ENCODE measurements around the gene HDAC9.

HDAC9 gene

DNA sequence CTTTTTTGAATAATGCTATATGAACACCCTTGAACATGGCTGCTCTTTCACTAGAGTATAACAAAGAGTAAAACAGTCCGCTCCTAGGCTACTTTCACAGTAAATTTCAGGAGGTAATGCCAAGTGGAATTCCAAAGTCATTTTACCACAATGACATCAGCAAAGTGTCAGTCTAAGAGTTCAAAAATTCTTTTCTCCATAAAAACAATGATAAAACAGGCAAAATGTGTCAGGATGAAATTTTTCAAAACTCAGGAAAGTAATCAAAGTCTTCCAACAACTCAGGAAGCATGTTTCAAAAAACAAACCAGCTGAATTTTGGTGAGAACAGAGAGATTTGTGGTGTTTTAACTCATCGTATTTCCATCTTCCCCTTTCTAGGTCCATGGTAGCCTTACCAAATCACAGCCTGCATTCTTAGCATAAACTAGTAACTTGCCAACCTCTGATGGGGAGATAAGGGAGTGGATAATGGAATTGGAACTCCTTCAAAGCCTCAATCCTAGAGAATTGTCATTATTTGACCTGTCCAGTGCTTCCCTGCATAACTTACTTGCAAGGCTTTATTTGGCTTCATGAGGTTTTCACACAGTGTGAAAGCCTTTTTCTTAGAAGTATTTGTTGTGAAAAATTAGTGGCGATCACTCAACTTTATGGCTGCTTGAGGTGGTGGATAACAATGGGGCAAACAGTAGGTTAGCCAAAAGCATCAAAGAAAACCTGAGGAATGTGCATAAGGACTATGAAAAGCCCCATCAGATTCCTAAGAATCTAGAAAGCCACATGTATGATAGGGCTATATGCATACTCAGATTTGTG lies 302.7 kb downstream of the HDAC9 start:
- no peak for DNase-seq

DNA sequence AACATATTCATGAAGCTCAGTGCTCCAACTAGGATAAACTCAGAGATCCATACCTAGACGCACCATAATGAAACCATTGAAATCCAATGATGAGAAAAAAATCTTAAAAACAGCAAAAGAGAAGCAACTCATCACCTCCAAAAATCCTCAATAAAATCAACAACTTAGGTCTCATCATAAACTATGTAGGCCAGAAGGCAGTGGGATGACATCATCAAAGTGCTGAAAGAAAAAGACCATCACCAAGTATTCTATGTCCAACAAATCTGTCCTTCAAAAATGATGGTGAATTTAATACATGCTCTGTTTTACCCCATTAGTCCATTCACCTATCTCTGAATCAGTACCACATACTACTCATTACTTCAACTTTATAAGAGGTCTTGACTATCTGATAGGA lies 304.4 kb downstream of the HDAC9 start:
- DNase-seq, result no peak

DNA sequence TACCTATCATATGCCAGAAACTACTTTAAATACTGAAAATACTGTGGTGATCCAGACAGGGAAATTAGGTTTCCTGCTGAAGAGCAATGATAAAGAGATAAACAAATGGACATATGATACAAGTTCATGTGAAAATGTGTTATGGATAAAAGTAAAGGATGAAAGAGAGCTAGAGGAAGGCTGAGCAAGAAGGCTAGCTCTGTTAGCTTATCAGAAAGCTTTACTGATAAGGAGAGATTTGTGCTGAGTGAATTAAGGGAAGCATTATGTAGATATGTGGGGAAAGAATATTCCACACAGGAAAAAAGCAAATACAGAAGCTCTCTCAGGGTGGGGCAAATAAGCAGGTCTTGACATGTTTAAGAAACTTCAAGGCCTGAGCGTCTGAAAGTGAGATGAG lies 308.4 kb downstream of the HDAC9 start:
- DNase-seq, result no peak

DNA sequence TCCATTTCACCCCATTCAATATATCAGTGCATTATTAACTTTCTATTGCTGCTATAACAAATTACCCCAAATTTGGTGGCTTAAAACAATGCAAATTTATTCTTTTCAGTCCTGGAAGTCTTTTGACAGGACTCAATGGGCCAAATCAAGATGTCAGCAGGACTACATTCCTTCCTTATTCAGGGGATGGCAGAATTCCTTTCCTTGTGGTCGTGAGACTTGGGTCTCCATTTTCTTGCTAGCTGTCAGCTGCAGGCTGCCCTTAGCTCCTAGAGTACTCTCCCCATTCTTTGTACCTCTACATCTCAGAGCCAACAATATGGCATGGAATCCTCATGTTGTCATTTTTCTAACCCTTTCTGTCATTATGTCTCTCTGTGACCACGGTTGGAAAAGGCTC lies 310.6 kb downstream of the HDAC9 start:
- DNase-seq, result no peak

DNA sequence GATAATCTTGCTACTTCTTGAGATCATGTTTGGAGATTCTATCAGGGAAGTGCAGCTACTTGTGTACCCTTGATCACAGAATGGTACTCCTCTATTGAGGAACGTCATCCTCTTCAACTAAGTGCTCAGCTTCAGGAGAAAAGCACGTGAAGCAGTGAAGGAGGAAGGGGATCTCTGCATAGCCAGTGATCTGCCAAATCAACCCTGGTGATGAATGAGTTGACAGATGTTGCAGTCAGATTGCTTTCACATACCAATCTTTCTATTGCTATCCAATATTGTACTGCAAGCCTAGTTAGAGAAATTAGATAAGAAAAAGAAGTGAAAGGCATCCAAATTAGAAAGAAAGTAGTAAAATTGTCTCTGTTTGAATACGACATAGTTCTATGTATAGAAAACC lies 312.5 kb downstream of the HDAC9 start:
- no peak for DNase-seq

DNA sequence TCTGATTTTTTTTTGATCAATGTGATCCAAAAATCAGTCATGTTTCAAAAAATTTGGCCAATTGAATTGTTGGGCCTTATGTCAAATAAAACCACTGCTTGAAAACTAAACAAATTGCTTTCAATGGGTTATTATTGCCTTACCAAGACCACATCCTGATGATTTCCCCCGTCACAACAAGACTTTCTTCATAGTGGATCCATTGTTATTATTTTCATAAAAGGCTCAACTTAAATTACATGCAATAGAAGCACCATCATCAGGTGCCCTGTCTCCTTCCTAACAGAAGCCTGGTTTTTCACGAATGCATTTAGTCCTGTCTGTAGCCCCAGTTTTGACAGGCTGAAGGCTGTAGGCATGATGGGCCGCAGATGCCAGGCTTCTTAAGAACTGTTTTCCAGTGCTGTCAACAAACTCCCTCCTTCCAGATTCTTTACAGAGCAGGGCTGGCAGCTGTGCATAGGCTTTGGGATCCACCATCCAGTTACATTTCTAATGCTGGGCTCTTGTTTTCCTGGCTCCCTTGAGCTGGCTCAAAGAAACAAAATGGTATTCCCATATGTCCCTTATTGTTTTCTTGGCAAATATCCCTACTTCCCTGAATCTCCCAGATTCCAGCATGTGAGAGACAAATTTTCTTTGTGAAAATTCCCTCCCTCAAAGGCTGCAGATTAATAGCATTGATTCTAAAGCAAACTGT lies 319.9 kb downstream of the HDAC9 start:
- DNase-seq, result no peak

DNA sequence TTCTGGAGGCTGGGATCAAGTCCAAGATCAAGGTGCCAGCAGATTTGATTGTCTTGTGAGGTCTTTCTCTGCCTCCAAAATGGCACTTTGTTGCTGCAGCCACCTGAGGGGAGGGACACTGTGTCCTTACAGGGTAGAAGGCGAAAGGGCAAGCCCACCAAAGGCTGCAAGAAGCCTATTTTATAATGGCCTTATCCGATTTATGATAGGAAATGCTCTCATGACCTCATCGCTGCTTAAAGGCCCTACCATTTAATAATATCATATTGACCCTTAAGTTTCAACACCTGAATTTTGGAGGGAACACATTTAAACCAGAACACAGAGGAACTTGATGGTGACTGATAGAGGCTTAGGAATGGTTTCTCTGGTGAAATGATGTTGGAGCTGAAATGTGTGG lies 325.4 kb downstream of the HDAC9 start:
- no peak for DNase-seq

DNA sequence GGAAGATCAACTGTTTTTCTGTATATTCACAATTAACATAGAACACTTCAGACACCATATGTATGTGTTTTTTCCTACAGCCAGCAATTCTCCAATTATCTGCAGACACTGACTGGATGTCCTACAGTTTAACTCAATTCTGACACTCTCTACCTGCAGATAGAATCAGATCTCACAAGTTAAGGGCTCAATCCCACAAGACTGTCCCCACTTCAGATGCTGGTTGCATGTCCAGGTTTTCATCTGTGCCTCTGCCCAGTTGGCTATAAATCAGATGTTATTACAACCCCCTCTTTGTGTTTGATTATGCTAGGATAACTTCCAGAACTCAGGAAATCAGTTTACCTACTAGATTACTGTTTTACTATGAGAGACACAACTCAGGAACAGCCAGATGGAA lies 326.0 kb downstream of the HDAC9 start:
- no peak for DNase-seq

DNA sequence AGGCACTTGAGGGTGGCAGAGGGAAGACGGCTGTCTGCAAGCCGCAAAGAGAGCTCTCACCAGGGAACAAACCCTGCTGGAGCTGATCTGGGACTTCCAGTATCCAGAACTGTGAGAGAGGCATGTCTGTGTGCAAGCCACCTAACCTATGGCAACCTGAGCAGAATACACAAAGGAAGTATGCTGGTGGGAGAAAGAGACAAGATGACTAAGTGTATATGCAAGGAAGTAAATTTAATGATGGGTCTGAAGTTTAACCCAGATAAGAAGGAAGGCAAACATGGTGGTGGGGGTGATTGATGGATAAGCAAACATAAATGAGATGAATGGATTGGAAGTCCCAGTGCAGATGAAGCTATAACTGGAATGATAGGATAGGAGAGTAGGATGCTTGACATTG lies 328.6 kb downstream of the HDAC9 start:
- DNase-seq, result no peak

DNA sequence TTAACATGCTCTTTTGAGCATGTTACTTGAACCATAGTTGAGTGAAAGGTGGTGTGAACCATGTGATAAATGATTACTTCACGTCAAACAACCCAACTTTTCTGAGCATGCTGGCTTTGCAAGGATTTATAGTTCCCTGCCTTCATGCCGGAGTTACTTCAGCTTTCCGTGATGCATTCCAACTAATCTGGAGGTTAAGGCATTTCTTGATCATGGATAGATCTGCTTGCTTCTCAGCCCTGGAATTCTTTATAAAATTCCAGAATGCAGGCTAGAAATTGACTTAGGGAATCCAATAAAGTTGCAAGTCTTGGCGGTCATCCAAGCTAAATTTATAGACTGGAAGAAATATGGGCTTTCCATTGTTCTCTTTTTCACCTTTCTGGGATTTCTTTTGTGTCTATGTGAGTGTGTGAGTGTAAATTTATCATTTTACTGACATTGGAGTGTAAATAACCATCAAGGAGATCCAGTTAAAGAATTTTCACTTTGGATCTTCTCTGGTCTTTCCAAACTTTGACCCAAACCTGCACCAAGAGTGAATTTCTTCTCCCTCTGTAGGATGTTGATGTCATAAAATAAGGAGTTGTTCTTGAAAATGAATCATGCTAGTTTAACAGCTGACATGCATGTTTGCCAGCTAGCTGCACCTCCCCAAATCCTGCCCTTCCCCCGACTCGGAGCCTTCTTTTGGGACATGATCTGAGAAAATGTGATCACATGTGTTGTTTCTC lies 332.9 kb downstream of the HDAC9 start:
- DNase-seq, result no peak

DNA sequence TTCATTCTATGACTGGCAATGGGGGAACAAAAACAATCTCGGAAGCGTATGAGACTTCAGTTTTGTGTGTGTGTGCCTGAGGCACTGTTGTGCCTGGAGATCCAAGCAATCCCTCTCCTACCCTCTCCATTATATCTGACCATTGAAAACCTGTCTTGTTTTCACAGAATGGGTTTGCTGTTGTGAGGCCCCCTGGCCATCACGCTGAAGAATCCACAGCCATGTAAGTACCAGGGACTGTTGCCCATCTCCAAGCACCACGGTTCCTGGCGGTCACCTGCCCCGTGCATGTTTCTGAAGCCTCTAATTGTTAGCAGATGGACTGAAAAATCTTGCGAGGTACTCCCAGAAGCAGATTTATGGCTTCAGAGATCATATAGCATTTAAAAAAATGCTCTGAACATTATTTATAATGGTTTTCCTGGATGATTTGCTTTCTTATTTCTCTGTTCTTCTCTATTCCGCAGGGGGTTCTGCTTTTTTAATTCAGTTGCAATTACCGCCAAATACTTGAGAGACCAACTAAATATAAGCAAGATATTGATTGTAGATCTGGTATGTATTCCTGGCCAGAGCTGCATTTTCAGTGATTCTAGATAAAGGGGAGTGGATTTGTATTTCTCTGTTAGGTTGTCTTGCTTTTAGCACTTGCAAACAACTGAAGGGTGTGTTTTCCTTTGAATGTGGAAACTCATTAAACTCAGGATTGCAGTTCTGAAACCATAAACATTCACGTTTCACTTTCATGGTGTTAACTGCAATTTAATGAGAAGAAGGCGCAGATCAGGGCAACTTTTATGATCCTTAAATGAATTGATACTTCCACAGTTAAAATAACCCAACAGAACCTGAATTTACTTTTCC lies 333.7 kb downstream of the HDAC9 start:
- no peak for DNase-seq

DNA sequence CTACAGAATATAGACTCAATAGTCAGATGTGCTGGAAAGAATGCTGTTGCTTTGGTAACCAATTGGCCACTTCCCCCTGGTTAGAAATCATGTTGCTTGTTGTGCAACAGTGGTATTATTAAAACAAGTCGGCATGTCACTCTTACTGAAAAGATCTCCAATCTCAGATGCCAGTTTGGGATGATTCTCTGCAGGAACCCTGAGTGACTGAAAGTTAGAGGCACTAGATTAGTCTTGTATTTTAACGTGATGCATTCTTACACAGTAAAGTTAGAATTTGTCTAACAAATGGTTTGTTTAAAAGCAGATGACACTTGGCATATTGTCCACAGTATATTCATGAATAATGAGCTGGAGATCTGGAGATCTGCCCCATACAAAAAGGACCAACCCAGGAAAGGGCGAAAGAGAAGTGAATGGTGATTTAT lies 334.3 kb downstream of the HDAC9 start:
- no peak for DNase-seq

DNA sequence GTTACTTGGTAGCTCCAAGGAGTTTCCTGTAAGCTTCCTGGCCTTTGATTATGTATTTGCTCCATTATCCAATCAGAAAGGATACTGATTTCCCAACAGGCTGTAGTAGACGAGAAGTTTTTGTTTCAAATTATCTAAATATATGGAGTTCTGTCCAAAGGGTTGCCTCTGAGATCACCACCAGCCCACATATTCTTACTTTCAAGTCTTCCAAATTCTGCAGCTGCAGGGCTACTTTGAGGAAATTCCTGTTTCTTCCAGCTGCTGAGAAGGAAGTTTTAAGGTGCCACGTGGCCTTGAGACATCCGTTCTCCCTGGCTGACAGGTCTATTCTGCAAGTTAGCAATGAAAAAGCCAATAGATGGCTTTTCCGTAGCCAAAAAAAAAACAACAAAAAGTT lies 335.9 kb downstream of the HDAC9 start:
- DNase-seq, result no peak

DNA sequence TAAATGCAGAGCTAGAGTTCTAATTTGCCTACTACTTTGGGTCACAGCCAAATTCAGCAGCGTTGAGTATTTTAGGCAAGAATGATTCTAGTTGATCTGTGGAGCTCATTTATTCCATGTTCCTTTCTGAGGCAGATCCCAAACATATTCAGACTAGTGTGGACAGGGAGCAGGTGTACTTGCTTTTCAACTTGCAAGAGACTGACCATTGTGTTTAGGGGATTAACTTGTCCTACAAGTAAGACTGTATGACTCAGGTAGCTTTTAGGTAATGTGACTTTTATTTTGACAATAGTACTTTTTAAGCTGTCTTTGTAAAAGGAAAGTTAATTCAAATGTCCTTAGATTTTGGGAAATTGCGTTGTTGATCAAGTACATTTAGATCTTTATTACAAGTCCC lies 336.4 kb downstream of the HDAC9 start:
- no peak for DNase-seq

DNA sequence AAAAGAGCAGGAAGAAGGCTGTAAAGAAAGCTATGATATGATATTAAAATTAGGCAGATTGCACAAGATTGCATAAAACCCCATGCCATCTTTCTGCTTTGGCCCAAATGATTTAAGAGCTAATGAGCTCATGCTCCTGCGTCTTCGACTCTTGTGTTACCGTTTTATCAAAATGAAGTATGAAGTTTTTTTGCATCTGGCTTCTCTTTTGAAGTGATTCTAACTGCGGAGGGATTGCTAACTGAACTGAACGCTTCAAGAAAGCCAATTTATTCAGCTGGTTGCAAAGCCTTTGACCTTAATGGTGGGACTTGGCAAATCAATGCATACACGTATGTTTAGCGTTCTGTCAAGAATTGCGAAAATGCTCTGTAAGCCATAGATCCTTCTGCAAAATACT lies 339.0 kb downstream of the HDAC9 start:
- no peak for DNase-seq

DNA sequence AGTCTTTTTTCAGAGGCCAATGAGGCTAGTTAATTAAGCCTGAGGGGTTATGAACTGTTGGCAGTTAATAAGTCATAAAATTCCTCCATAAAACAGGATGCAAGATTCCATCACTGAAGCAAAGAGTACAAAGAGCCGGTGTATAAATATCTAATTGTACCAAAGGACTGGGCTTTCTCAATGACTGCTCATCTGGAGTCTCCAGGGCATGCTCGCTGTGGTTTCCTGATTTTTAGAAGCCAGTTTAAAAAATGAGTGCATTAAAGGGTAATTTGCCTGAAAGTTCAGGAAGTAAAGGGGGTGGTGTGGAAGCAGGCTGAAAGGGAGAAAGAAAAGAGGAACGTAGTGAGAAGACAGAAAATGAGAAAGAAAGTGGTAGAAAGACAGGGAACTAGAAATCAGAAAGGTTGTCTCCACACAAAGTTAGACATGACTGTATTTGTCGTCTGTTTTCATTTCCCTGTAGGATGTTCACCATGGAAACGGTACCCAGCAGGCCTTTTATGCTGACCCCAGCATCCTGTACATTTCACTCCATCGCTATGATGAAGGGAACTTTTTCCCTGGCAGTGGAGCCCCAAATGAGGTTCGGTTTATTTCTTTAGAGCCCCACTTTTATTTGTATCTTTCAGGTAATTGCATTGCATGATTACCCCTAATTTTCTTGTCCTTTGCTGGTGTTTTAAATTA lies 339.6 kb downstream of the HDAC9 start:
- DNase-seq, result no peak

DNA sequence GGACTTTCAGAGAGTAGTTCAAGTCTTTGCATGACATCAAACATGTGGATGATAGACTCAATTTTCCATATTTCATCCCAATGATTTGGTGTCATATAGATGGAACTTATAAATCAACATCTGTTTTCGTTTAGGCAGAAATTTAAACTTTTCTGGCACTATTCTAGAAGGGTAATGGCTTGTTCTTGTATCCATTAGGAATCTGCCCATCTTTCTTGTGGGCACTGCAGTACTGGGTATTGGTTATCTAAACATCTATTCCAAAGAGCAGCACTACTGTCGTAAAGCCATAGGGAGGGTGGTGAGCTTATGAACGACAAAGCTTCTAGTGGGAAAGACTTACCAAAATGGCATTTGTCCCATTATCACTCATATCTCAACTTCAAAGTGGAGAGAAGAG lies 348.4 kb downstream of the HDAC9 start:
- DNase-seq, result no peak

DNA sequence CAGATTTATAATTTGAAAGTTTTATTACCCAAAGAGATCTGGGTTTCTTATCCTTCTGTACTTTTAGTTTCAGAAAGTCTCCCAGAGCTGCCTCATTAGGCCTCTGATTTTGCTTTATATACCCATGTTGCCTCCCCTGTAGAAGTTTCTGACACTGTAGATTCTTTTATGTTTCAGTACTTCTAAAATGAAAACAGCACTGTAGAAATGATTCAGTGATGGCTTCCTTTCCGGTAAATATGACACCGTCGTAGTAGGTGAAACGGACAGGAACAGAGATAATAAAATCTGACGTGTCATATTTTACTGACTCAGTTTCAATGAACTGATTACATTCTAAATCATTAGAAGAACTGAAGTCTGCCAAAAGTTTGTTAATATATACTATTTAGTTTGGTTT lies 349.2 kb downstream of the HDAC9 start:
- no peak for DNase-seq

DNA sequence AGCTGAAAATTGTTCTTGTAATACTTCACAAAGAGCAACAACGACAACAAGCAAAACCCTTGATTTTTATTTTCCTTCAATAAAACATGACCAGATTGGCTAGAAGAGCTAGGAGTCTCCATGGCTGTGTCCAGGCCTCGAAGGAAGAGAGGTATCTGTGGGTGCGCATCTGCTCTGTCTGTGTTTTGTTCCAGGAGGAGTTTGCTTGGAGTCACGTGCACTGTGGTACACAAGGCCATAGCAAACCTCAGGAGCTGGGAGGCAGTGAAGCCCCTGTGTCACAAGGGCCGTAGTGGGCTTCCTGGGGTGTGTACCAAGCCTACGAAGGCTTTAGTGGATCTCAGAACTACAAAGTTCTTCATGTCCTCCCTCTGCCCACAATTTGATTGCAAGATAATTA lies 350.2 kb downstream of the HDAC9 start:
- DNase-seq, result no peak

DNA sequence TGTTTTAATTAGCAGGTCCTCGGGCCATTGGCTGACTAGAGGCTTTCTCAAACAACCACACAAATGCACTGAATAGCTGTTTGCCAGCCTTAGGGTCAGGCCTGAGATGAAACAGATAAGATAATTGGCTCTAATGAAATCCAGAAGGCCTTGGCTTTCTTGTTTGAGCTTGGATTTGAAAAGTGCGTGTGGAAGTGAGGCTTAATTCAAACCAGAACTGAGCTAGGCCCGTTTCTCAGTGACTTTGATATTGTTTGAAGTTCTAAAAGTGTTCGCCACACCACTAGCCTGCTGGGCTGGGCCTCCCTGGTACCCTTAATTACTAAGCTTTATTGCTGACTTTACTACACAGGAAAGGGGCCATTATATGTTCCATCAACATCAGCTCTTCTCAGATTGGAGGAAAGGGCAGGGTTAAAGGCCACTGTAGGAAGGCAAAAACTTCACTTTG lies 351.2 kb downstream of the HDAC9 start:
- no peak for DNase-seq

DNA sequence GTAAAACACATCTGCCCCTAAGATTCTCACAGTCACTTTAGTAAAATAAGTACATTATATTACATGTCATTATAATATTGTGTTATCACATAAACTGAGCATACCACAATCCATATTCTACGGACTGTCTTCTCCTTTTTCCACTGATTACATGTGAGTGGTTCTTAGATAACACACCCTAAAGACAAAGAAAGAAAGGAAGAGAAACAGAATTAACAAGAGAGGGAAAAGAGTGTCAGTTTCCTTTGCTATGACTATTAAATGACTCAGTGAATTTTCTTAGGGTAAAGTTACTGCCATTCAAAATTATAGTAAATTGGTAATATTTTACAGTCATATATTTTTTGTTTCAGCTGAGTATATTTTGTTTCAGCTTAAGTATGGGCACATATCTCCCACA lies 353.6 kb downstream of the HDAC9 start:
- DNase-seq, result no peak

DNA sequence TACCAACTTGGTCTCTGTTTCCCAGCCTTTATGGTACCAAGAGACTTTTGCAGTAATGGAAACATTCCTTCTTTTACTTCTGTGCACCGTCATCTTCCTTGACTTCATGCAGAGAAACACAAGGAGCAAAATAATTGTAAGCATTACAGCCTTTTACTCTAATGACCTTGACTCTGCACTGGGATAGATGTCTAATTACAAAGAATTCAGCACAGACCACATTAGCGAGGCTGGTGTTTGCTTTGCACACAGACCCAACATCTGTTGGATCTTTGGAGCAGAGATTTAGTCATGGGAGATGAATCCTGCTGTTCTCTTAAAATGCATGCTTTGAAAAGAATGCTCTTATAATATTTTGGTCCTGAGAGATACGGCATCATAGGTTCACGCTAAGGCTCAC lies 360.2 kb downstream of the HDAC9 start:
- DNase-seq, result no peak
